Gastroesophageal sphincter (tissue), 4 donors: Measurements from ENCODE around the gene KIF26B. TPM values are rescaled to one million over a fixed set of nuclear protein-coding genes. Genes with fewer than 3 reads are reported as not detected.

Experiments used
- ATAC-seq: fragments of 150-250 bp; one replicate; pipeline ENCODE4 v1.9.1; 2016; ENCODE audit warnings: mild to moderate bottlenecking, moderate library complexity
- H3K27ac ChIP-seq, 4 donors: fragments of 200-600 bp; sonication (generic) in 3 of 4; 1 replicate in 3 of 4; 2 replicates in 1 of 4; pipeline ENCODE4 v1.5.1; 2016 to 2019
- H3K27me3 ChIP-seq: fragments of 200-600 bp; sonication (generic); one replicate; pipeline ENCODE4 v1.5.1; 2019
- H3K36me3 ChIP-seq, 2 donors: fragments of 200-600 bp; sonication (generic); one replicate each; pipeline ENCODE4 v1.5.1; 2019; ENCODE audit warnings: control low read depth in 1 of 2
- H3K4me1 ChIP-seq, 3 donors: fragments of 200-600 bp; sonication (generic); 1 replicate in 2 of 3; 2 replicates in 1 of 3; pipeline ENCODE4 v1.5.1; 2016 to 2019; ENCODE audit warnings: control low read depth in 2 of 3
- H3K4me3 ChIP-seq, 2 donors: fragments of 200-600 bp; sonication (generic); one replicate each; pipeline ENCODE4 v1.5.1; 2019; ENCODE audit warnings: mild to moderate bottlenecking in 1 of 2, moderate library complexity in 1 of 2
- H3K9me3 ChIP-seq, 3 donors: fragments of 200-600 bp; sonication (generic); one replicate each; pipeline ENCODE4 v1.5.1; 2017 to 2019; ENCODE audit warnings: control low read depth in 2 of 3
- EP300 ChIP-seq: sonication (generic); formaldehyde crosslinking; IDR thresholded peaks from one replicate; pipeline ENCODE4 v1.6.1; 2017; ENCODE audit warnings: antibody characterized with exemption, mild to moderate bottlenecking
- POLR2A ChIP-seq, 2 donors: fragments of 450-650 bp; IDR thresholded peaks; one replicate each; pipeline ENCODE4 v1.6.1; 2017; ENCODE audit warnings: antibody characterized with exemption in 2 of 2, mild to moderate bottlenecking in 2 of 2, moderate library complexity in 1 of 2
- POLR2AphosphoS5 ChIP-seq: sonication (generic); formaldehyde crosslinking; IDR thresholded peaks from one replicate; pipeline ENCODE4 v1.6.1; 2017; ENCODE audit warnings: antibody characterized with exemption
- WGBS, 2 donors: methylation state at CpG; one replicate each; pipeline ENCODE4 v1.1.5; 2018; ENCODE audit warnings: low coverage in 1 of 2; 5-methylcytosine and 5-hydroxymethylcytosine counted together
- total RNA-seq, 4 donors: library from RNA; depleted of rRNA; stranded (reverse); fragments of >200 nt; gene quantifications; one replicate each; pipeline ENCODE4 v1.1.0, GENCODE V29; 2016
- TF ChIP-seq, protein P1 (sequence below), 4 experiments: fragments of 200-600 bp in 2 of 4; fragments of 450-650 bp in 2 of 4; sonication (generic) in 1 of 4; IDR thresholded peaks; one replicate each; pipeline ENCODE4 v1.5.1; 2017 to 2019; ENCODE audit warnings: antibody characterized with exemption in 4 of 4, mild to moderate bottlenecking in 2 of 4, moderate library complexity in 2 of 4

The KIF26B gene
- total RNA-seq, 4 donors from 2014 or later: 0.62 to 1.9 (median 0.97) TPM

DNA sequence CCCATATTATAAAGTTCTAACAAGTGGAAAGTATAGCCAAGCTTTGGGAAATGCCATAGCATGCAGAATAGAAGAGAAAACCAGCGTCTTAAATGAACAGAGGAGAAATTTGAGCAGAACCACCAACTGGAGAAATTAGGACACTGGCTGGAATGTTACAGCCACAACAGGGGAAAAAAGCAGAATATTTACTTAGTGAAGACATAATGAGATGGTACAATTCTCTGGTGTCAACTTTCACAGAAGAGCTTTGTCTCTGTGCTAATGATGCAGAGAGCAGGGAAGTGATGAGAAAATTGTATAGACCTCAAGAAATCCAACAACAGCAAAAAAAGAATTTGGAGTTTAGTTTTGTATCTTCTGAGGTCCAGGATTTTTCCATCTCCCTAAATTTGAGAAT lies 249.7 kb downstream of the KIF26B start:
- Histone ChIP-seq H3K27ac (no peak overlapping the region), H3K9me3 (no peaks in the 10 kb centered on the region), H3K4me1 (no peaks in the 10 kb centered on the region), H3K36me3 (no peaks in the 10 kb centered on the region), H3K27me3 (no peaks in the 10 kb centered on the region), H3K4me3 (no peak overlapping the region)
- no peak for ATAC-seq
- 75 to 80% methylated on average over 1 of the region's 1 CpG for WGBS, 2 donors
- no peak for TF ChIP-seq EP300
- TF ChIP-seq POLR2A (IDR thresholded peaks at IDR 0.05): no peak
- no peak for TF ChIP-seq POLR2AphosphoS5
- TF ChIP-seq, protein P1, sequence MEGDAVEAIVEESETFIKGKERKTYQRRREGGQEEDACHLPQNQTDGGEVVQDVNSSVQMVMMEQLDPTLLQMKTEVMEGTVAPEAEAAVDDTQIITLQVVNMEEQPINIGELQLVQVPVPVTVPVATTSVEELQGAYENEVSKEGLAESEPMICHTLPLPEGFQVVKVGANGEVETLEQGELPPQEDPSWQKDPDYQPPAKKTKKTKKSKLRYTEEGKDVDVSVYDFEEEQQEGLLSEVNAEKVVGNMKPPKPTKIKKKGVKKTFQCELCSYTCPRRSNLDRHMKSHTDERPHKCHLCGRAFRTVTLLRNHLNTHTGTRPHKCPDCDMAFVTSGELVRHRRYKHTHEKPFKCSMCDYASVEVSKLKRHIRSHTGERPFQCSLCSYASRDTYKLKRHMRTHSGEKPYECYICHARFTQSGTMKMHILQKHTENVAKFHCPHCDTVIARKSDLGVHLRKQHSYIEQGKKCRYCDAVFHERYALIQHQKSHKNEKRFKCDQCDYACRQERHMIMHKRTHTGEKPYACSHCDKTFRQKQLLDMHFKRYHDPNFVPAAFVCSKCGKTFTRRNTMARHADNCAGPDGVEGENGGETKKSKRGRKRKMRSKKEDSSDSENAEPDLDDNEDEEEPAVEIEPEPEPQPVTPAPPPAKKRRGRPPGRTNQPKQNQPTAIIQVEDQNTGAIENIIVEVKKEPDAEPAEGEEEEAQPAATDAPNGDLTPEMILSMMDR (IDR thresholded peaks at IDR 0.05): no peak

DNA sequence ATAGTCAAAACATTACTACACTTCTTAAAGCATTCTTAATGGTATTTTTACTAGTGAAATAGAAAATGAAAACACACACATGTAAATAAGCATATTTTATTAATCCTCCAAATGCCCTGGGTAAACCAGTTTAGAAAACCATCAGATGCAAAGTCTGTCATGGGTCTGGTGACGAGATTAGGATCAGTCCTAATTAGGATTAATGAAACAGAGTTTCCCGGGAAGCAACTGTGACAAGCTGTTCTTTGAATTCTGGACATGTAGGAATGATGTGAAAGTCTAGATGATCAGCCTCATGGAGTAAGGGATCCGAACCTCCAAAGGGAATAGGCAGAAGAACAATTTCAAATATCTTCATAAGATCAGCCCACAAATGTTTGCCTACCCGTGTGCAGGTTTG lies 250.2 kb downstream of the KIF26B start:
- no peak for ATAC-seq
- Histone ChIP-seq H3K4me3 (no peak overlapping the region), H3K27ac (no peak overlapping the region), H3K9me3 (no peaks in the 10 kb centered on the region), H3K36me3 (no peaks in the 10 kb centered on the region), H3K27me3 (no peaks in the 10 kb centered on the region), H3K4me1 (no peaks in the 10 kb centered on the region)
- TF ChIP-seq EP300 (no peak), POLR2AphosphoS5 (no peak), POLR2A (IDR thresholded peaks at IDR 0.05) (no peak)
- TF ChIP-seq, protein P1 (IDR thresholded peaks at IDR 0.05): no peak
- whole genome bisulfite sequencing, 2 donors: 83 to 86% methylated on average over 2 to 4 of the region's 4 CpGs

GRCh38 chr1:245406426-245406825 lies 251.6 kb downstream of the KIF26B start:
- WGBS, 2 donors: 92 to 94% methylated on average over 2 of the region's 2 CpGs
- Histone ChIP-seq H3K27me3 (no peaks in the 10 kb centered on the region), H3K36me3 (no peaks in the 10 kb centered on the region), H3K9me3 (no peaks in the 10 kb centered on the region), H3K4me1 (no peaks in the 10 kb centered on the region), H3K27ac (no peak overlapping the region), H3K4me3 (no peak overlapping the region)
- TF ChIP-seq EP300: no peak
- no peak for TF ChIP-seq POLR2AphosphoS5
- TF ChIP-seq, protein P1 (IDR thresholded peaks at IDR 0.05): no peak
- no peak for TF ChIP-seq POLR2A (IDR thresholded peaks at IDR 0.05)
- no peak for ATAC-seq

GRCh38 chr1:245407983-245408382 lies 253.2 kb downstream of the KIF26B start:
- no peak for ATAC-seq
- H3K36me3 ChIP-seq: no peaks in the 10 kb centered on the region
- no peaks in the 10 kb centered on the region for H3K4me1 ChIP-seq
- H3K27me3 ChIP-seq: no peaks in the 10 kb centered on the region
- 91 to 100% methylated on average over 1 to 2 of the region's 2 CpGs for WGBS, 2 donors
- TF ChIP-seq, protein P1 (IDR thresholded peaks at IDR 0.05): no peak
- no peak for TF ChIP-seq POLR2A (IDR thresholded peaks at IDR 0.05)
- TF ChIP-seq POLR2AphosphoS5: no peak
- no peak for TF ChIP-seq EP300
- H3K9me3 ChIP-seq: no peaks in the 10 kb centered on the region
- no peak overlapping the region for H3K4me3 ChIP-seq
- H3K27ac ChIP-seq: no peak overlapping the region

GRCh38 chr1:245409341-245410195 lies 254.8 kb downstream of the KIF26B start:
- no peak for TF ChIP-seq EP300
- no peak for TF ChIP-seq POLR2AphosphoS5
- no peak for TF ChIP-seq POLR2A (IDR thresholded peaks at IDR 0.05)
- TF ChIP-seq, protein P1 (IDR thresholded peaks at IDR 0.05): no peak
- Histone ChIP-seq H3K4me3 (no peak overlapping the region), H3K27me3 (no peaks in the 10 kb centered on the region), H3K4me1 (no peaks in the 10 kb centered on the region), H3K36me3 (no peaks in the 10 kb centered on the region), H3K9me3 (no peaks in the 10 kb centered on the region), H3K27ac (no peak overlapping the region)
- ATAC-seq: no peak
- WGBS, 2 donors: 78 to 100% methylated on average over 3 to 8 of the region's 9 CpGs
